Measurements from ENCODE around the gene CNOT6. TPM values are rescaled to one million over a fixed set of nuclear protein-coding genes. Genes with fewer than 3 reads are reported as not detected.

Gene CNOT6
- total RNA-seq, 2 donors from 2014 or later = 19.5 to 24.8 TPM

GRCh38 chr5:180558232-180558631 is 64.1 kb downstream of the CNOT6 start:
- Histone ChIP-seq H3K4me3 (no peak overlapping the region), H3K27ac (no peak overlapping the region), H3K9me3 (no peaks in the 10 kb centered on the region), H3K36me3 (no peaks in the 10 kb centered on the region), H3K27me3 (replicated peaks; ENCODE audit: insufficient read depth) (no peaks in the 10 kb centered on the region), H3K4me1 (ENCODE audit: control insufficient read depth in 1 of 2, low read depth in 2 of 2) (no peaks in the 10 kb centered on the region)
- no peak for DNase-seq (ENCODE audit: low spot score)
- TF ChIP-seq CTCF (IDR thresholded peaks at IDR 0.05) = no peak
- ATAC-seq (ENCODE audit: insufficient number of reproducible peaks, low FRiP score, low read depth) = no peak

GRCh38 chr5:180563994-180564393 is 69.8 kb downstream of the CNOT6 start:
- no peak for TF ChIP-seq CTCF (IDR thresholded peaks at IDR 0.05)
- peaks cover 8% of the 10 kb centered on the region for H3K36me3 ChIP-seq

GRCh38 chr5:180568914-180569313 is 74.7 kb downstream of the CNOT6 start:
- Histone ChIP-seq H3K4me3 (no peak overlapping the region), H3K27ac (no peak overlapping the region), H3K36me3 (peaks cover 21% of the 10 kb centered on the region), H3K27me3 (replicated peaks; ENCODE audit: insufficient read depth) (no peaks in the 10 kb centered on the region), H3K4me1 (ENCODE audit: control insufficient read depth in 1 of 2, low read depth in 2 of 2) (no peaks in the 10 kb centered on the region), H3K9me3 (no peaks in the 10 kb centered on the region)
- ATAC-seq (ENCODE audit: insufficient number of reproducible peaks, low FRiP score, low read depth) (no peak), DNase-seq (ENCODE audit: low spot score) (no peak)
- no peak for TF ChIP-seq CTCF (IDR thresholded peaks at IDR 0.05)

More at GRCh38 chr5:180563994-180564393, 69.8 kb downstream of the CNOT6 start:
- no peak overlapping the region for H3K27ac ChIP-seq
- no peak overlapping the region for H3K4me3 ChIP-seq
- ATAC-seq (ENCODE audit: insufficient number of reproducible peaks, low FRiP score, low read depth) (no peak), DNase-seq (ENCODE audit: low spot score) (no peak)
- H3K27me3 ChIP-seq (replicated peaks; ENCODE audit: insufficient read depth) = no peaks in the 10 kb centered on the region
- no peaks in the 10 kb centered on the region for H3K4me1 ChIP-seq (ENCODE audit: control insufficient read depth in 1 of 2, low read depth in 2 of 2)
- H3K9me3 ChIP-seq = no peaks in the 10 kb centered on the region

- H3K27me3 ChIP-seq (replicated peaks; ENCODE audit: insufficient read depth) = no peaks in the 10 kb centered on the region
- DNase-seq (ENCODE audit: low spot score) (no peak), ATAC-seq (ENCODE audit: insufficient number of reproducible peaks, low FRiP score, low read depth) (no peak)
- H3K4me3 ChIP-seq = no peak overlapping the region
- H3K36me3 ChIP-seq = peaks cover 20% of the 10 kb centered on the region
- TF ChIP-seq CTCF (IDR thresholded peaks at IDR 0.05) = no peak
- H3K4me1 ChIP-seq (ENCODE audit: control insufficient read depth in 1 of 2, low read depth in 2 of 2) = no peaks in the 10 kb centered on the region
- no peaks in the 10 kb centered on the region for H3K9me3 ChIP-seq
- no peak overlapping the region for H3K27ac ChIP-seq
Observed at GRCh38 chr5:180575571-180575970, 81.4 kb downstream of the CNOT6 start.

GRCh38 chr5:180580681-180581080 is 86.5 kb downstream of the CNOT6 start:
- no peaks in the 10 kb centered on the region for H3K4me1 ChIP-seq (ENCODE audit: control insufficient read depth in 1 of 2, low read depth in 2 of 2)
- no peak overlapping the region for H3K4me3 ChIP-seq
- ATAC-seq (ENCODE audit: insufficient number of reproducible peaks, low FRiP score, low read depth) (no peak), DNase-seq (ENCODE audit: low spot score) (no peak)
- no peaks in the 10 kb centered on the region for H3K9me3 ChIP-seq
- peaks cover 6% of the 10 kb centered on the region for H3K36me3 ChIP-seq
- H3K27me3 ChIP-seq (replicated peaks; ENCODE audit: insufficient read depth) = no peaks in the 10 kb centered on the region
- no peak for TF ChIP-seq CTCF (IDR thresholded peaks at IDR 0.05)
- no peak overlapping the region for H3K27ac ChIP-seq
